K562 (cell line): ENCODE measurements around the gene CXCL12. TPM values are rescaled to one million over a fixed set of nuclear protein-coding genes. Genes with fewer than 3 reads are reported as not detected.

Experiments used
- ATAC-seq: fragments of 200-7000 bp; cut with Tn5 transposase; 3 replicates; pipeline ENCODE4 v1.9.1; 2020; ENCODE audit warnings: moderate library complexity
- BruUV-seq: library from RNA; stranded (reverse); fragments of 400-500 nt; replicated peaks from 2 replicates; lab custom pipeline; 2021; lab: Mats Ljungman, UMichigan
- CTCF ChIA-PET: fragments of 300-600 bp; formaldehyde crosslinking; extraction: SDS; loops from one replicate; lab custom pipeline; 2021; ENCODE audit warnings: low intra/inter-chr PET ratio; lab: Yijun Ruan, JAX
- POLR2A ChIA-PET: fragments of 300-600, 350-650 bp; sonication (Branson Sonifier 250); formaldehyde crosslinking; extraction: SDS; loops from one replicate; lab custom pipeline; 2021; ENCODE audit warnings: antibody characterized with exemption, inconsistent platforms; lab: Yijun Ruan, JAX
- DNase-seq, 4 experiments: peaks; one replicate each; pipeline versions ENCODE4 v3.0.0 to v3.0.0-alpha.2; 2011 to 2018; ENCODE audit warnings: low spot score in 3 of 4, mixed read lengths in 3 of 4; ENCODE audit errors: extremely low read depth in 1 of 4
- FAIRE-seq: peaks from 2 replicates; lab custom pipeline; 2011; peaks lifted over from hg19 to GRCh38; lab: Jason Lieb, UNC
- H2AFZ ChIP-seq: 2 replicates; pipeline ENCODE4 v1.6.0; 2011; ENCODE audit warnings: low read depth, low read length, control low read depth, inconsistent platforms
- H3K27ac ChIP-seq: fragments of 200-600 bp; 3 replicates; pipeline ENCODE4 v1.8.0; 2011; ENCODE audit warnings: low read depth, mild to moderate bottlenecking, control low read depth, inconsistent platforms, low read length, moderate library complexity, mixed read lengths; ENCODE audit errors: extremely low read depth
- H3K27me3 ChIP-seq, 2 experiments: fragments of 300-600 bp in 1 of 2; 2 replicates in 1 of 2; 3 replicates in 1 of 2; pipeline versions ENCODE4 v1.6.0 to v1.8.0; 2011; ENCODE audit warnings: inconsistent platforms in 2 of 2, low read length in 2 of 2, mild to moderate bottlenecking in 1 of 2, mixed read lengths in 1 of 2, moderate library complexity in 1 of 2; ENCODE audit not compliant: control insufficient read depth in 2 of 2, insufficient read depth in 2 of 2
- H3K36me3 ChIP-seq: fragments of 300-600 bp; 3 replicates; pipeline ENCODE4 v1.8.0; 2011; ENCODE audit warnings: mild to moderate bottlenecking, low read length, inconsistent platforms; ENCODE audit not compliant: control insufficient read depth, insufficient read depth
- H3K4me1 ChIP-seq, 2 experiments: fragments of 200-600 bp in 1 of 2; replicated peaks in 1 of 2; 2 replicates in 1 of 2; 3 replicates in 1 of 2; pipeline versions ENCODE4 v1.5.1 to v1.8.0; 2011; ENCODE audit warnings: inconsistent platforms in 2 of 2, low read length in 2 of 2, mild to moderate bottlenecking in 1 of 2, mixed read lengths in 1 of 2, moderate library complexity in 1 of 2; ENCODE audit not compliant: control insufficient read depth in 2 of 2, insufficient read depth in 2 of 2
- H3K4me2 ChIP-seq: 2 replicates; pipeline ENCODE4 v1.6.1; 2011; ENCODE audit warnings: low read length, control low read depth, inconsistent platforms, mixed read lengths; ENCODE audit not compliant: insufficient read depth
- H3K4me3 ChIP-seq: fragments of 200-600 bp; sonication (generic), shearing (Covaris generic); 2 replicates; pipeline ENCODE4 v1.5.1; 2016; ENCODE audit warnings: control low read depth, inconsistent platforms
- H3K79me2 ChIP-seq: fragments of 200-600 bp; 3 replicates; pipeline ENCODE4 v1.8.0; 2011; ENCODE audit warnings: low read length, inconsistent platforms; ENCODE audit not compliant: control insufficient read depth, insufficient read depth
- H3K9ac ChIP-seq, 2 experiments: 2 replicates each; pipeline versions ENCODE4 v1.6.0 to v1.6.1; 2011; ENCODE audit warnings: low read depth in 2 of 2, low read length in 2 of 2, control low read depth in 1 of 2, inconsistent platforms in 1 of 2, mild to moderate bottlenecking in 1 of 2, mixed read lengths in 1 of 2; ENCODE audit not compliant: insufficient read depth in 1 of 2
- H3K9me1 ChIP-seq: one replicate; pipeline ENCODE4 v1.6.0; 2011; ENCODE audit warnings: inconsistent platforms, mild to moderate bottlenecking, low read length, moderate library complexity; ENCODE audit not compliant: control insufficient read depth, insufficient read depth
- H3K9me3 ChIP-seq: replicated peaks from 2 replicates; pipeline ENCODE4 v1.5.1; 2011; ENCODE audit warnings: low read depth, low read length, inconsistent platforms; ENCODE audit not compliant: control insufficient read depth, insufficient read depth
- H4K20me1 ChIP-seq: replicated peaks from 2 replicates; pipeline ENCODE4 v1.6.1; 2011; ENCODE audit warnings: low read length, inconsistent platforms, mixed read lengths; ENCODE audit not compliant: control insufficient read depth, insufficient read depth
- DPF2 ChIP-seq: fragments of 450-650 bp; IDR thresholded peaks from 2 replicates; pipeline ENCODE4 v1.6.1; 2016
- MYBL2 ChIP-seq, 2 experiments: fragments of 450-650 bp in 1 of 2; sonication (generic) in 1 of 2; formaldehyde crosslinking in 1 of 2; IDR thresholded peaks; 2 replicates each; pipeline versions ENCODE4 v1.6.1 to v1.8.1; 2017 to 2022; ENCODE audit warnings: borderline replicate concordance in 1 of 2, inconsistent platforms in 1 of 2, low read depth in 1 of 2, mild to moderate bottlenecking in 1 of 2, missing genetic modification reagents in 1 of 2, moderate library complexity in 1 of 2
- WGBS: fragments of 100-300 bp; shearing (Covaris generic); methylation state at CpG from one replicate; pipeline ENCODE4 v1.1.6; 2016; ENCODE audit warnings: low coverage, mixed read lengths; ENCODE audit not compliant: insufficient coverage; ENCODE audit errors: missing lambda C conversion rate; 5-methylcytosine and 5-hydroxymethylcytosine counted together
- in situ Hi-C: fragments of 300-500 bp; cut with MboI; formaldehyde crosslinking; loops from 4 replicates; pipeline ENCODE4 v1.15.0; 2018; ENCODE audit warnings: inconsistent platforms, mixed read lengths
- intact Hi-C: fragments of 100-400 bp; cut with micrococcal nuclease; formaldehyde crosslinking; loops from 2 replicates; pipeline ENCODE4 v1.14.2; 2022
- polyA plus RNA-seq, 8 experiments: library from polyadenylated mRNA; depleted of rRNA in 4 of 8; stranded (reverse) in 5 of 8; unstranded in 3 of 8; fragments of >200 nt; fragmentation: Nextera tagmentation in 2 of 8; fragmentation: Illumina TruSeq in 1 of 8; extraction: Ambion mirVana in 2 of 8; extraction: Trizol in 1 of 8; gene quantifications; 2 replicates each; pipeline versions ENCODE4 v1.2.1 to v1.2.3, GENCODE V29; 2011 to 2014; ENCODE audit warnings: inconsistent platforms in 1 of 8, missing spikeins in 1 of 8
- total RNA-seq, 7 experiments: library from RNA; depleted of rRNA in 6 of 7; stranded (reverse); fragments of >200 nt in 6 of 7; fragmentation: Illumina TruSeq in 2 of 7; extraction: Trizol in 2 of 7; gene quantifications; 2 replicates each; pipeline versions ENCODE4 v1.2.1 to v1.2.3, GENCODE V29; 2011 to 2021; ENCODE audit warnings: low replicate concordance in 1 of 7
- TF ChIP-seq, protein P1 (sequence below): sonication (generic); formaldehyde crosslinking; IDR thresholded peaks from 2 replicates; pipeline ENCODE4 v1.8.1; 2023; ENCODE audit warnings: mild to moderate bottlenecking, missing genetic modification reagents, moderate library complexity
- TF ChIP-seq, protein P2 (sequence below), 2 experiments: fragments of 200-800 bp in 1 of 2; sonication (Bioruptor generic) in 1 of 2; sonication (generic) in 1 of 2; formaldehyde crosslinking in 1 of 2; IDR thresholded peaks in 1 of 2; conservative IDR thresholded peaks in 1 of 2; 2 replicates each; pipeline versions ENCODE4 v1.5.0 to v1.6.1; 2016 to 2020; ENCODE audit warnings: missing compliant biosample characterization in 1 of 2, missing genetic modification characterization in 1 of 2, missing genetic modification reagents in 1 of 2

CXCL12 gene
- total and polyA plus RNA-seq, 9 of the 15 experiments (the other 6 are each of a cell fraction or from before 2014, with no cell fraction given), result 0.18 TPM; not detected in 8

DNA sequence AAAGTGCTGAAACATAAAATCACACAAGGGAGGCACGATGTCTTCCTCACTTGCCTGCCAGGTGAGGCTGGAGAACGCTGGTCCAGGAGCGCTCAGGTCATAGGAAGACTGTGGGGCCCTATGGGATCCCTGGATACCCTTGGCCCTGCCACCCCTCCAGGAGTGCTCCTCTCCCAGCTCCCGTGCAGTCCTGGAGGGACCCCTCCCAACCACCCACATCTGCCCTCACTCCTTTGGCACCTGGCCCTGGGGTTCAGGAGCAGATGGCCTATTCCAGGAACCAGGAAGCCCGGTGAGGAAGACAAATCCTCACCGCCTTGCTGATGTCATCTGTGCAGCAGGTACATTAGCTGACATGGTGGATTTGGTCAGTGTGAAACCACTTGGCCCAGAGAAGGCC, 3.7 kb upstream of the CXCL12 start:
- in situ Hi-C loops, result loop anchor here (5.0 kb wide), 1 partner anchor 716 kb away; no protein-coding TSS in a partner anchor
- CTCF ChIA-PET, result interaction anchor here (0.9 kb wide), 1 partner anchor 91 kb away, joined by 3 read pairs; no protein-coding TSS in a partner anchor
- DNase-seq, result no peak

More for the DNA sequence above, 3.7 kb upstream of the CXCL12 start:
- ATAC-seq (no peak), FAIRE-seq (no peak)
- Histone ChIP-seq H3K27ac (no peak overlapping the region), H3K9ac (no peak overlapping the region), H3K79me2 (no peaks in the 10 kb centered on the region), H3K9me3 (no peaks in the 10 kb centered on the region), H3K4me3 (no peak overlapping the region), H3K4me1 (peaks cover 0 to 21% of the 10 kb centered on the region in 2 experiments; a peak in 2 of 5 replicates), H3K36me3 (no peaks in the 10 kb centered on the region), H4K20me1 (no peaks in the 10 kb centered on the region; the same call in 1 of the 2 replicates), H3K9me1 (no peaks in the 10 kb centered on the region), H3K4me2 (no peak overlapping the region), H3K27me3 (peaks cover 15 to 34% of the 10 kb centered on the region in 2 experiments; a peak in 3 of 5 replicates), H2AFZ (no peak overlapping the region)
- intact Hi-C loops, result loop anchor here (5.0 kb wide), 2 partner anchors 469 to 696 kb away; no protein-coding TSS in a partner anchor
- TF ChIP-seq, protein P1, sequence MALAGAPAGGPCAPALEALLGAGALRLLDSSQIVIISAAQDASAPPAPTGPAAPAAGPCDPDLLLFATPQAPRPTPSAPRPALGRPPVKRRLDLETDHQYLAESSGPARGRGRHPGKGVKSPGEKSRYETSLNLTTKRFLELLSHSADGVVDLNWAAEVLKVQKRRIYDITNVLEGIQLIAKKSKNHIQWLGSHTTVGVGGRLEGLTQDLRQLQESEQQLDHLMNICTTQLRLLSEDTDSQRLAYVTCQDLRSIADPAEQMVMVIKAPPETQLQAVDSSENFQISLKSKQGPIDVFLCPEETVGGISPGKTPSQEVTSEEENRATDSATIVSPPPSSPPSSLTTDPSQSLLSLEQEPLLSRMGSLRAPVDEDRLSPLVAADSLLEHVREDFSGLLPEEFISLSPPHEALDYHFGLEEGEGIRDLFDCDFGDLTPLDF, result no peak
- no peak for TF ChIP-seq DPF2
- TF ChIP-seq, protein P2, sequence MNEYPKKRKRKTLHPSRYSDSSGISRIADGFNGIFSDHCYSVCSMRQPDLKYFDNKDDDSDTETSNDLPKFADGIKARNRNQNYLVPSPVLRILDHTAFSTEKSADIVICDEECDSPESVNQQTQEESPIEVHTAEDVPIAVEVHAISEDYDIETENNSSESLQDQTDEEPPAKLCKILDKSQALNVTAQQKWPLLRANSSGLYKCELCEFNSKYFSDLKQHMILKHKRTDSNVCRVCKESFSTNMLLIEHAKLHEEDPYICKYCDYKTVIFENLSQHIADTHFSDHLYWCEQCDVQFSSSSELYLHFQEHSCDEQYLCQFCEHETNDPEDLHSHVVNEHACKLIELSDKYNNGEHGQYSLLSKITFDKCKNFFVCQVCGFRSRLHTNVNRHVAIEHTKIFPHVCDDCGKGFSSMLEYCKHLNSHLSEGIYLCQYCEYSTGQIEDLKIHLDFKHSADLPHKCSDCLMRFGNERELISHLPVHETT (CRISPR knock-in tag; conservative IDR thresholded peaks at IDR 0.05 in 1 of 2, IDR thresholded peaks at IDR 0.05 in 1 of 2), result no peak
- TF ChIP-seq MYBL2 (IDR thresholded peaks at IDR 0.05; ENCODE audit: low read depth), result no peak
- TF ChIP-seq MYBL2 (CRISPR knock-in tag; IDR thresholded peaks at IDR 0.05; ENCODE audit: borderline replicate concordance), result no peak
- POLR2A ChIA-PET, result interaction anchor here (0.6 to 1.2 kb wide), 3 partner anchors 10 to 1366 kb away, joined by 3 read pairs; no protein-coding TSS in a partner anchor
- WGBS, result 1% methylated on average over 6 of the region's 6 CpGs
- no TSS peak for BruUV-seq
